ENCODE measurements around the gene PRKCA.

GRCh38 chr17:66570447-66571195 is 268.2 kb downstream of the PRKCA start:
- TF ChIP-seq ZNF274 (IDR thresholded peaks at IDR 0.05; ENCODE audit: low read depth, low read length): no peak
- no peak for TF ChIP-seq YY1 (IDR thresholded peaks at IDR 0.05; ENCODE audit: insufficient read depth, insufficient read length)
- no peak for TF ChIP-seq SUZ12 (IDR thresholded peaks at IDR 0.05; ENCODE audit: extremely low read depth, insufficient read depth, insufficient read length)

Data from NT2/D1 (cell line).